ENCODE data around the gene ADAMTS2. TPM values are rescaled to one million over a fixed set of nuclear protein-coding genes. Genes with fewer than 3 reads are reported as not detected.

The ADAMTS2 gene
- total and polyA plus RNA-seq, 2 of the 4 experiments (the other 2 are of a cell fraction), result 19.0 to 58.8 TPM

DNA sequence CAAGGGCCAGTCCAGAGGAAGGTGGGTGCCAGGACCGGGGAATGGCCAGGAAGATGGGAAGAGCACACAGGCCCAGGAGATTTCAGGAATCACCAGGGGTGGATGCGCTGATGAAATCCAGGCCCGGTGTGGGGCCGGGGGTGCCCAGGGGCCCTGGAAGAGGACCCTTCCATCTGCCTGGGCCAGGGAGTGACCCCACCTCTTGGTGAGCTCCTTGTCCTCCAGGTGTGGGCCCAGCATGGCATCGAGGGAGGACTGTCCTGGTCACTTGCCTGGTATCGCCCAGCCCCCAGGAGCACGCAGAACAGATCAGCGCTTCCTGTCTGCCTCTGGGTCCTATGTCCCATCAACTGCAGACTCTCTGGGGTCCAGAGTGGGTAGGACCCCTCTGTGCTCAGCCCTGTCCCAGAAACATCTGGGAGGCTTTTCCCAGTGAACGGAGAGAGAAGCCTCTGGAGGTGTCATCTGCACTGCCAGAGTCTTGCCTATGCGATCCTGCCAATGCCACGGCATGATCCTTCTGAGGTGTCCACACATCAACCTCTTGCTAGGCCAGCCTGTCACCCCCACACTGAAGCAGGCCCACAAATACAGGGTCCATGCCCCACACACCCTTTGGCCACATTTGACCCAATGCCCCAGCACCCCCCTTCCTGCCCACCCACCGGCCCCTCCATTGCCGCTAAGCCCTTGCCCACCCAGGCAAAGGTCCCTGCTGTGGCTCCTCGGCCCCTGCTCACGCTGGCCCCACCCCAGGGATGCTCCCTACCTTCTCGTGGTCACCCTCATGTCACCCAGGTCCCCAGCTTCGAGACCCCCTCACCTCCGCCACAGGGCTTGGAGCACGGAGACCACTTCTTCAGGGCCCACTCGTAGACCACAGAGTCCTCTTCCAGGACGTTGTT, 217.9 kb downstream of the ADAMTS2 start:
- no peak overlapping the region for H2BK15ac ChIP-seq (ENCODE audit: low read depth, low read length)
- no peak overlapping the region for H2BK20ac ChIP-seq (ENCODE audit: low read depth, low read length)
- H3K4me3 ChIP-seq (ENCODE audit: insufficient read depth, low read depth, low read length), result no peak overlapping the region
- H3K9me3 ChIP-seq (ENCODE audit: control insufficient read depth, insufficient read depth, low read length), result no peaks in the 10 kb centered on the region
- ChIA-PET POLR2A (ENCODE audit: unreplicated experiment) (no interaction called here), CTCF (no interaction called here)
- no peak overlapping the region for H2AK5ac ChIP-seq (ENCODE audit: low read depth, low read length)
- H3K79me1 ChIP-seq (ENCODE audit: low read depth in 1 of 2, low read length in 2 of 2), result no peaks in the 10 kb centered on the region
- H3K18ac ChIP-seq (ENCODE audit: low read depth, low read length), result no peak overlapping the region
- H2BK120ac ChIP-seq (ENCODE audit: low read depth, low read length), result no peak overlapping the region
- intact Hi-C loops (cut with micrococcal nuclease) (no loop called here), in situ Hi-C loops (cut with MboI; ENCODE audit: low sequenced_read_pairs) (no loop called here), dilution Hi-C loops (cut with HindIII; ENCODE audit: low sequenced_read_pairs, unreplicated experiment) (no loop called here)
- H4K20me1 ChIP-seq (ENCODE audit: insufficient read depth, low read length), result no peaks in the 10 kb centered on the region
- BruUV-seq (replicated peaks), result no TSS peak
- H3K27ac ChIP-seq (ENCODE audit: insufficient read depth, low read length), result no peak overlapping the region
- no peak overlapping the region for H2BK5ac ChIP-seq (ENCODE audit: low read depth, low read length, poor library complexity, severe bottlenecking)
- no peak for TF ChIP-seq MXI1 (IDR thresholded peaks at IDR 0.05; ENCODE audit: borderline replicate concordance, low read depth, low read length)
- no peak for TF ChIP-seq POLR2A (IDR thresholded peaks at IDR 0.05; ENCODE audit: low read depth, low read length)
- no peak overlapping the region for H4K5ac ChIP-seq (ENCODE audit: low read depth, low read length)
- H2AK9ac ChIP-seq (replicated peaks; ENCODE audit: low read depth, low read length, poor library complexity), result no peak overlapping the region
- DNase-seq, result no peak
- no peak overlapping the region for H3K56ac ChIP-seq (ENCODE audit: extremely low read depth, insufficient read depth, low read length)
- H2AFZ ChIP-seq (replicated peaks; ENCODE audit: low read length, poor library complexity), result no peak overlapping the region
- H4K8ac ChIP-seq (ENCODE audit: low read depth in 2 of 2, low read length in 2 of 2), result no peak overlapping the region
- 95% methylated on average over 7 of the region's 21 CpGs; no CpG with 5 or more reads in 1 of the 2 experiments for WGBS, 2 experiments (ENCODE audit: extremely low coverage in 2 of 2, insufficient read length in 1 of 2)
- H3K9ac ChIP-seq (ENCODE audit: low read depth, low read length), result no peak overlapping the region
- ATAC-seq (ENCODE audit: low read depth), result no peak
- H3K27me3 ChIP-seq (ENCODE audit: control insufficient read depth, insufficient read depth, low read length), result no peaks in the 10 kb centered on the region
- no peak overlapping the region for H3K4ac ChIP-seq (ENCODE audit: low read depth, low read length)
- no peak overlapping the region for H3K14ac ChIP-seq (replicated peaks; ENCODE audit: low read depth, low read length)
- peaks cover 52% of the 10 kb centered on the region for H3K36me3 ChIP-seq (ENCODE audit: control insufficient read depth, insufficient read depth, low read length)
- no peak overlapping the region for H3K4me2 ChIP-seq (ENCODE audit: low read depth, low read length)
- no peak overlapping the region for H4K91ac ChIP-seq (ENCODE audit: insufficient read depth, low read depth, low read length)
- H3K9me1 ChIP-seq (ENCODE audit: insufficient read depth, low read length), result no peaks in the 10 kb centered on the region
- H3K23ac ChIP-seq (ENCODE audit: low read depth, low read length), result no peak overlapping the region
- H3K4me1 ChIP-seq (ENCODE audit: control insufficient read depth, insufficient read depth, low read length), result no peaks in the 10 kb centered on the region
